LNCAP (cell line): ENCODE data around the gene BAHCC1.

Experiments used
- TF ChIP-seq, protein P1 (sequence below): fragments of 450-650 bp; IDR thresholded peaks from 2 replicates; pipeline ENCODE4 v1.5.1; 2017; ENCODE audit warnings: mild to moderate bottlenecking

Gene BAHCC1

DNA sequence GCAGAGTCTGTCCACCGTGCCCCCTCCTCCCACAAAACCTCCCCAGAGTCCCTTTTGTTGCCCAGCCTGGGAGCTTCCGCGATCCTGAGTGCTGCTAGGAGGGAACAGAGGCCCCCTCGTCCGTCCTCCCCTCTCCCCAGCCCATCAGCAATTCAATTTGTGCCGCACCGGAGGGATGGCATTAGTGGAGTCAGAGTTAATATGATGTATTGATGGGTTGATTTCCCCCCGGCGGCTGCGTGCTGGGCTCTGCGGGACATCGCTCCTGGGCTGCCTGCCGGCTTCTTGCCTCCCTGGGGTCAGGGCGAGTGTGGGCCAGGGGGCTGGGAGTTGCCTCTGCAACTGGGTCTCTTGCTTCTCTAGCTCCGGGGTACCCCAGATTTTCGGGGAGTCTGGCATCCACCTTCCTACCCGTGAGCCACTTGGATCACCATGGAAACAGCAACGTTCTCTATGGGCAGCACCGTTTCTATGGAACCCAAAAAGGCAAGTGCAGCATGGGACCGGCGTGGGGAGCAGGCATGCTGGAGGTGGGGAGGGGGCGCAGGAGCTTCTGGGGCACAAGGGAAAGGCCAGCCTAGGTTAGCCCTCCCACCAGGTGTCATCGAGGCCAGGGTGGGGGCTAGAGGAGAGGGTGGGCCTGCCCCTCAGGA, 42.9 kb downstream of the BAHCC1 start:
- TF ChIP-seq, protein P1, sequence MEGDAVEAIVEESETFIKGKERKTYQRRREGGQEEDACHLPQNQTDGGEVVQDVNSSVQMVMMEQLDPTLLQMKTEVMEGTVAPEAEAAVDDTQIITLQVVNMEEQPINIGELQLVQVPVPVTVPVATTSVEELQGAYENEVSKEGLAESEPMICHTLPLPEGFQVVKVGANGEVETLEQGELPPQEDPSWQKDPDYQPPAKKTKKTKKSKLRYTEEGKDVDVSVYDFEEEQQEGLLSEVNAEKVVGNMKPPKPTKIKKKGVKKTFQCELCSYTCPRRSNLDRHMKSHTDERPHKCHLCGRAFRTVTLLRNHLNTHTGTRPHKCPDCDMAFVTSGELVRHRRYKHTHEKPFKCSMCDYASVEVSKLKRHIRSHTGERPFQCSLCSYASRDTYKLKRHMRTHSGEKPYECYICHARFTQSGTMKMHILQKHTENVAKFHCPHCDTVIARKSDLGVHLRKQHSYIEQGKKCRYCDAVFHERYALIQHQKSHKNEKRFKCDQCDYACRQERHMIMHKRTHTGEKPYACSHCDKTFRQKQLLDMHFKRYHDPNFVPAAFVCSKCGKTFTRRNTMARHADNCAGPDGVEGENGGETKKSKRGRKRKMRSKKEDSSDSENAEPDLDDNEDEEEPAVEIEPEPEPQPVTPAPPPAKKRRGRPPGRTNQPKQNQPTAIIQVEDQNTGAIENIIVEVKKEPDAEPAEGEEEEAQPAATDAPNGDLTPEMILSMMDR: no peak

DNA sequence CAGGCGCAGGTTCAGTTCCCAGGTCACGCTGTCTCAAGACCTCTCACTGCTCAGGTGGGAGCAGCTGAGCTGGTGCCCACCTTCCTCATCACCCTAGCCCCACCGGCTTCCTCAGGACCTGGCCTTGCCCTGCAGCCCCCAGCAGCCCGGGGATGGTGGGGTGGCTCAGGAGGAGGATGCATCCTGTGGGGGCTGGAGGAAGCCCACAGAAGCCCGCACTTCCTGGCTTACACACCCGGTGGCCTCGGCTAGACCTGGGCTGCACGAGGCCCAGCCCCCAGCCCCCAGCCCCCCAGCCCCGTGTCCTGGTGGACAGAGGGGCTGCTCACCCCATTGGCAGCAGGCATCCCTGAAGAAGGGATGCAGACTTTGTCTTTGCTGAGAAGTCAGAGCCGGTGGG, 43.4 kb downstream of the BAHCC1 start:
- TF ChIP-seq, protein P1: no peak

DNA sequence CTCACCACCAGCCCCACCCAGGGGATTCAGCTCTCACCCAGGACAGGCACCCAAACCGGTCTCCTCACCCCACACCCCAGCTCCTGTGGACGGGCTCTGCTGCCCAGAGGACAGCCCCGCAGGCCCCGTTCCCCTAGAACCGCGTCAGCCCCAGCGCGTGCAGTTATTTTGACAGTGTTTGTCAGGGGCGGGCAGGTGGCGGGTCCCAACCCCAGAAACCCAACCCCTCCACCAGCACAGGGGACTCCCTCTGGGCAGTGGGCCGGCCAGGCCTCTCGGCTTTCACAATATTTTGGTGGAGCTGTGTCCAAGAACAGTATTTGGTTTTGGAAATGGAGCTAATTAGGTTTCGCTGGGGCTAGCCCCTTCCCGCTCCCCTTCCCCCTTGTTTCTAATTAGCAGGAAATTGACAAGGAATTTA, 44.8 kb downstream of the BAHCC1 start:
- TF ChIP-seq, protein P1: no peak

DNA sequence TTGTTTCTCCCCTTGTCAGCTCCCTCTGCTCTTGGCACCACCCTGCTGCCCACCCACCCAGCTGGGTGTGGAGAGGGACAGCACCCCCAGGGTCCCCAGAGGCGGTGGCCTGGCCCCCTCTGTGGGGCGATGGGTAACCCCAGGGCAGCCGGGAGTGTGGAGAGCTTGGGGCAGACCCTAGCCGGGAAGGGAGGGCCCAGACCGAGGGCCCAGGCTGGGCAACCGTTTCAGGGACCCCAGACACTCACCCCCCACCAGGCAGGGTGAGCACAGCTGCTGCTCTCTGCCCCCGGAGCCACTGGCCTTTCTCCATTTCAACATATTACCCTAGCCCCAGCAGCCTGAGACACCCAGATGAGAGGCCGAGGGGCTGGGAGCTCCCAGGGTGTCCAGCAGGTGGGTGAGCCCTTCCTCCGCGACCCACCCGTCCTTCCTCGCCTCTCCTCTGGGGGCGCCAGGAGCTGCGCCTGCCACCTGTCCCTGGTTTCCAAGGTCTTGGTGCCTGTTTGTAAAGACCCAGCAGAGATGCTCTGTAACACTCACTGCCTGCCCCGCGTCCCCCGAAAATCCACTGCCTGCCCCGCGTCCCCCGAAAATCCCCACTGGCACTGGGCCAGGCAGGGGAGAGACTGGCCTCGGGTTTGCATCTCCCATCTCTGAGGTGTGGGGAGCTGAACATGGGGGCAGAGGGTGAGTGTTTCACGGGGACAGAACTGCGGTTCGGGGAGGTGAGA, 45.4 kb downstream of the BAHCC1 start:
- TF ChIP-seq, protein P1: peak; percentile 65

DNA sequence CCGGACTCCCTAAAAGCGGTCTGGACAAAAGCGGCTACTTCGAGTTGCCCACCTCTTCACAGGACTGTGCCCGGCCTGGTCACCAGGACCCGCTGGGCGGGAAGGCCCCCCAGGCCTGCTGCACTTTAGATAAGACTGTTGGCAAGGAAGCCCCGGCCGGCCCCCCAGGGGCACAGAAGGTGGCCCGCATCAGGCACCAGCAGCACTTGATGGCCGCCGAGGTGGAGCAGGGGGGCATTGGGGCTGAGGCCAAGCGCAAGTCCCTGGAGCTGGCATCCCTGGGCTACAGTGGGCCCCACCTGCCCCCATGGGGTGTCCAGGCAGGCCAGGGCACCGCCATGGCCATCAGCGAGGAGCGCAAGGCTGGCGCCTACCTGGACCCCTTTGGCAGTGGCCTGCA, 47.5 kb downstream of the BAHCC1 start:
- TF ChIP-seq, protein P1: no peak

DNA sequence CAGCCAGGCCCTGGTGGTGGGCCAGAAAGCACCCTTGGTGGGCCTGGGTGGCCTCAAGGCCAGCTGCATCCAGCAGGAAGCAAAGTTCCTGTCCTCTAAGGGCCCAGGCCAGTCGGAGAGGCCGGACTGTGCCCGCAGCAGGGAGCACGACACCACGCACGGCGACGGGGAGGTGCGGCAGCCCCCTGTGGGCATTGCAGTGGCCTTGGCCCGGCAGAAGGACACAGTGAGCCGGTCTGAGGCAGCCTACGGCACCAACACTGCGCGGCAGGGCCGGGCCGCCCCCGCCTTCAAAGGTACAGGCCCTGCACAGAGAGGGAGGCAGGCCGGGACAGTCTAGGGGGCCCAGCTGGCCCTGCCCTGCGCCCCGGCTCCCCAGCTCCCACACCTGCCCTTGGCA, 48.0 kb downstream of the BAHCC1 start:
- TF ChIP-seq, protein P1: no peak

DNA sequence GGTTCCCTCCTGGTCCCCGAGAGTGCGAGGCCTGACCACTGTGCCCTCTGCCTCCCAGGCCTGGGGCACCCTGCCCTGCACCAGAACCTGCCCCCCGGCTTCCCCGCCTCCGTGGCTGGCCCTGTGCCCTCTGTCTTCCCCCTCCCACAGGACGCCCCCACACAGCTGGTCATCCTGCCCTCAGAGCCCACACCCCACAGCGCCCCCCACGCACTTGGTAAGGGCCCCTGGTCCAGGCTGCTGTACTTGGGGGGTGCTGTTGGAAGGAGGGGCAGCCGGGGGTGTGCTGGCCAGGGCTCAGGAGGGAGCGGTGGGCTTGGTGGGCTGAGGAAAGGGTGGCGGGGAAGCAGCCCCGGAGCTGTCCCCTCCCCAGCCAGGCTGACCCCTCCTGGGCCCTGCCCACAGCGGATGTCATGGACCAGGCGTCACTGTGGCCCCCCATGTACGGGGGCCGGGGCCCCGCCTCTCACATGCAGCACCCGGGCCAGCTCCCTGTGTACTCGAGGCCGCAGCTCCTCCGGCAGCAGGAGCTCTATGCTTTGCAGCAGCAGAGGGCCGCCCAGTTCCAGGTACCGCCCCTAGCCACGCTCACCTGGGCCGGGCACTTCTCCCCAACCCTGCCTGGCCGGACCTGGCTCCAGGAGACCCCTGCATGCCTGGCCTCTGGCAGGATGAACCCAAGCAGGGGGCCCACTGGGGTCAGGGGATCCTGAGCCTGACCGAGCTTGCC, 49.5 kb downstream of the BAHCC1 start:
- TF ChIP-seq, protein P1: no peak
